ENCODE measurements around the gene SECTM1. TPM values are rescaled to one million over a fixed set of nuclear protein-coding genes. Genes with fewer than 3 reads are reported as not detected.

The SECTM1 gene
- total and polyA plus RNA-seq, 9 of the 15 experiments (the other 6 are each of a cell fraction or from before 2014, with no cell fraction given) = 0.11 to 0.46 (median 0.18) TPM; not detected in 6

DNA sequence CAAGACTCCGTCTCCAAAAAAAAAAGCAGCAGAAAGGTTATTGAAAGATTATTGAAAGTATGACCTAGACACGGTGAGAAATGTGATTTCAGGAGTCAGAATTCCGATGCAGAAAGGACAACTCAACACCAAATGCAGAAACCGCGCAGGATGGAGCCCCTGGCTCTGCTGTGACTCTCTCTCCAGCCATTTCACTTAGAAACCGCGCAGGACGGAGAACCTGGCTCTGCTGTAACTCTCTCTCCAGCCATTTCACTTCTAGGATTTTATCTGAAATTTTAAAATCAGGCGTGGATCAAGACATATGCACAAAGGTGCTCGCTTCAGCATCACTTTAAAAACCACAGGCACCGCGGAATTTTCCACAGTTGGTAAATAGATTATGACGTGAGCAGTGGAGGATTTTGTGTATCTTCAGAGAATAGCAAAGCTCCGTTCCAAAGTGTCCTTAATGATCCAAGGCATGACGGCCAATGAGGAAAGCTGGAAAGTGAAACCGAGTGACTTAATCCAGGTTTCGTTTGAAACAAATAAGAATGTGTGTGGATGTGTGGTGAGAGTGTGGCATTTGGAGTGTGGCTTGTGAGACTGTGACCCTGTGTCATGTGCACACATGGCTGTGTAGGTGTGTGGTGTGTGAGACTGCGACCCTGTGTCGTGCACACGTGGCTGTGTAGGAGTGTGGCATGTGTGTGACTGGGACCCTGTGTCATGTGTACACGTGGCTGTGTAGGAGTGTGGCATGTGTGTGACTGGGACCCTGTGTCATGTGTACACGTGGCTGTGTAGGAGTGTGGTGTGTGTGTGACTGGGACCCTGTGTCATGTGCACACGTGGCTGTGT, 47.5 kb upstream of the SECTM1 start (continued):
- TF ChIP-seq, protein P1, sequence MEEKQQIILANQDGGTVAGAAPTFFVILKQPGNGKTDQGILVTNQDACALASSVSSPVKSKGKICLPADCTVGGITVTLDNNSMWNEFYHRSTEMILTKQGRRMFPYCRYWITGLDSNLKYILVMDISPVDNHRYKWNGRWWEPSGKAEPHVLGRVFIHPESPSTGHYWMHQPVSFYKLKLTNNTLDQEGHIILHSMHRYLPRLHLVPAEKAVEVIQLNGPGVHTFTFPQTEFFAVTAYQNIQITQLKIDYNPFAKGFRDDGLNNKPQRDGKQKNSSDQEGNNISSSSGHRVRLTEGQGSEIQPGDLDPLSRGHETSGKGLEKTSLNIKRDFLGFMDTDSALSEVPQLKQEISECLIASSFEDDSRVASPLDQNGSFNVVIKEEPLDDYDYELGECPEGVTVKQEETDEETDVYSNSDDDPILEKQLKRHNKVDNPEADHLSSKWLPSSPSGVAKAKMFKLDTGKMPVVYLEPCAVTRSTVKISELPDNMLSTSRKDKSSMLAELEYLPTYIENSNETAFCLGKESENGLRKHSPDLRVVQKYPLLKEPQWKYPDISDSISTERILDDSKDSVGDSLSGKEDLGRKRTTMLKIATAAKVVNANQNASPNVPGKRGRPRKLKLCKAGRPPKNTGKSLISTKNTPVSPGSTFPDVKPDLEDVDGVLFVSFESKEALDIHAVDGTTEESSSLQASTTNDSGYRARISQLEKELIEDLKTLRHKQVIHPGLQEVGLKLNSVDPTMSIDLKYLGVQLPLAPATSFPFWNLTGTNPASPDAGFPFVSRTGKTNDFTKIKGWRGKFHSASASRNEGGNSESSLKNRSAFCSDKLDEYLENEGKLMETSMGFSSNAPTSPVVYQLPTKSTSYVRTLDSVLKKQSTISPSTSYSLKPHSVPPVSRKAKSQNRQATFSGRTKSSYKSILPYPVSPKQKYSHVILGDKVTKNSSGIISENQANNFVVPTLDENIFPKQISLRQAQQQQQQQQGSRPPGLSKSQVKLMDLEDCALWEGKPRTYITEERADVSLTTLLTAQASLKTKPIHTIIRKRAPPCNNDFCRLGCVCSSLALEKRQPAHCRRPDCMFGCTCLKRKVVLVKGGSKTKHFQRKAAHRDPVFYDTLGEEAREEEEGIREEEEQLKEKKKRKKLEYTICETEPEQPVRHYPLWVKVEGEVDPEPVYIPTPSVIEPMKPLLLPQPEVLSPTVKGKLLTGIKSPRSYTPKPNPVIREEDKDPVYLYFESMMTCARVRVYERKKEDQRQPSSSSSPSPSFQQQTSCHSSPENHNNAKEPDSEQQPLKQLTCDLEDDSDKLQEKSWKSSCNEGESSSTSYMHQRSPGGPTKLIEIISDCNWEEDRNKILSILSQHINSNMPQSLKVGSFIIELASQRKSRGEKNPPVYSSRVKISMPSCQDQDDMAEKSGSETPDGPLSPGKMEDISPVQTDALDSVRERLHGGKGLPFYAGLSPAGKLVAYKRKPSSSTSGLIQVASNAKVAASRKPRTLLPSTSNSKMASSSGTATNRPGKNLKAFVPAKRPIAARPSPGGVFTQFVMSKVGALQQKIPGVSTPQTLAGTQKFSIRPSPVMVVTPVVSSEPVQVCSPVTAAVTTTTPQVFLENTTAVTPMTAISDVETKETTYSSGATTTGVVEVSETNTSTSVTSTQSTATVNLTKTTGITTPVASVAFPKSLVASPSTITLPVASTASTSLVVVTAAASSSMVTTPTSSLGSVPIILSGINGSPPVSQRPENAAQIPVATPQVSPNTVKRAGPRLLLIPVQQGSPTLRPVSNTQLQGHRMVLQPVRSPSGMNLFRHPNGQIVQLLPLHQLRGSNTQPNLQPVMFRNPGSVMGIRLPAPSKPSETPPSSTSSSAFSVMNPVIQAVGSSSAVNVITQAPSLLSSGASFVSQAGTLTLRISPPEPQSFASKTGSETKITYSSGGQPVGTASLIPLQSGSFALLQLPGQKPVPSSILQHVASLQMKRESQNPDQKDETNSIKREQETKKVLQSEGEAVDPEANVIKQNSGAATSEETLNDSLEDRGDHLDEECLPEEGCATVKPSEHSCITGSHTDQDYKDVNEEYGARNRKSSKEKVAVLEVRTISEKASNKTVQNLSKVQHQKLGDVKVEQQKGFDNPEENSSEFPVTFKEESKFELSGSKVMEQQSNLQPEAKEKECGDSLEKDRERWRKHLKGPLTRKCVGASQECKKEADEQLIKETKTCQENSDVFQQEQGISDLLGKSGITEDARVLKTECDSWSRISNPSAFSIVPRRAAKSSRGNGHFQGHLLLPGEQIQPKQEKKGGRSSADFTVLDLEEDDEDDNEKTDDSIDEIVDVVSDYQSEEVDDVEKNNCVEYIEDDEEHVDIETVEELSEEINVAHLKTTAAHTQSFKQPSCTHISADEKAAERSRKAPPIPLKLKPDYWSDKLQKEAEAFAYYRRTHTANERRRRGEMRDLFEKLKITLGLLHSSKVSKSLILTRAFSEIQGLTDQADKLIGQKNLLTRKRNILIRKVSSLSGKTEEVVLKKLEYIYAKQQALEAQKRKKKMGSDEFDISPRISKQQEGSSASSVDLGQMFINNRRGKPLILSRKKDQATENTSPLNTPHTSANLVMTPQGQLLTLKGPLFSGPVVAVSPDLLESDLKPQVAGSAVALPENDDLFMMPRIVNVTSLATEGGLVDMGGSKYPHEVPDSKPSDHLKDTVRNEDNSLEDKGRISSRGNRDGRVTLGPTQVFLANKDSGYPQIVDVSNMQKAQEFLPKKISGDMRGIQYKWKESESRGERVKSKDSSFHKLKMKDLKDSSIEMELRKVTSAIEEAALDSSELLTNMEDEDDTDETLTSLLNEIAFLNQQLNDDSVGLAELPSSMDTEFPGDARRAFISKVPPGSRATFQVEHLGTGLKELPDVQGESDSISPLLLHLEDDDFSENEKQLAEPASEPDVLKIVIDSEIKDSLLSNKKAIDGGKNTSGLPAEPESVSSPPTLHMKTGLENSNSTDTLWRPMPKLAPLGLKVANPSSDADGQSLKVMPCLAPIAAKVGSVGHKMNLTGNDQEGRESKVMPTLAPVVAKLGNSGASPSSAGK (IDR thresholded peaks at IDR 0.05) = peak; percentile 31; the same call in 1 of the 2 replicates
- TF ChIP-seq, protein P2, sequence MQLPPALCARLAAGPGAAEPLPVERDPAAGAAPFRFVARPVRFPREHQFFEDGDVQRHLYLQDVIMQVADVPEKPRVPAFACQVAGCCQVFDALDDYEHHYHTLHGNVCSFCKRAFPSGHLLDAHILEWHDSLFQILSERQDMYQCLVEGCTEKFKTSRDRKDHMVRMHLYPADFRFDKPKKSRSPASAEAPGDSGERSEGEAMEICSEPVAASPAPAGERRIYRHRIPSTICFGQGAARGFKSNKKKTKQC (CRISPR knock-in tag; IDR thresholded peaks at IDR 0.05) = peak; percentile 56; the same call in 1 of the 2 replicates
- TF ChIP-seq, protein P3, sequence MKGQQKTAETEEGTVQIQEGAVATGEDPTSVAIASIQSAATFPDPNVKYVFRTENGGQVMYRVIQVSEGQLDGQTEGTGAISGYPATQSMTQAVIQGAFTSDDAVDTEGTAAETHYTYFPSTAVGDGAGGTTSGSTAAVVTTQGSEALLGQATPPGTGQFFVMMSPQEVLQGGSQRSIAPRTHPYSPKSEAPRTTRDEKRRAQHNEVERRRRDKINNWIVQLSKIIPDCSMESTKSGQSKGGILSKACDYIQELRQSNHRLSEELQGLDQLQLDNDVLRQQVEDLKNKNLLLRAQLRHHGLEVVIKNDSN (CRISPR knock-in tag; IDR thresholded peaks at IDR 0.05) = peak; percentile 70
- TF ChIP-seq, protein P4, sequence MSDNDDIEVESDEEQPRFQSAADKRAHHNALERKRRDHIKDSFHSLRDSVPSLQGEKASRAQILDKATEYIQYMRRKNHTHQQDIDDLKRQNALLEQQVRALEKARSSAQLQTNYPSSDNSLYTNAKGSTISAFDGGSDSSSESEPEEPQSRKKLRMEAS (CRISPR knock-in tag; IDR thresholded peaks at IDR 0.05) = peak; percentile 97
- 0 out of 2 replicates have a peak, but pooled peaks have one; percentile 7 for TF ChIP-seq BHLHE40 (IDR thresholded peaks at IDR 0.05; ENCODE audit: low read length)
- no peak for TF ChIP-seq NR2C1 (IDR thresholded peaks at IDR 0.05)
- TF ChIP-seq NR2C1 (tag; IDR thresholded peaks at IDR 0.05) = no peak
